ENCODE measurements around the gene RNASE4. TPM values are rescaled to one million over a fixed set of nuclear protein-coding genes. Genes with fewer than 3 reads are reported as not detected.

The RNASE4 gene
- total RNA-seq, 1 experiment from 2014 or later: 5.9 TPM

DNA sequence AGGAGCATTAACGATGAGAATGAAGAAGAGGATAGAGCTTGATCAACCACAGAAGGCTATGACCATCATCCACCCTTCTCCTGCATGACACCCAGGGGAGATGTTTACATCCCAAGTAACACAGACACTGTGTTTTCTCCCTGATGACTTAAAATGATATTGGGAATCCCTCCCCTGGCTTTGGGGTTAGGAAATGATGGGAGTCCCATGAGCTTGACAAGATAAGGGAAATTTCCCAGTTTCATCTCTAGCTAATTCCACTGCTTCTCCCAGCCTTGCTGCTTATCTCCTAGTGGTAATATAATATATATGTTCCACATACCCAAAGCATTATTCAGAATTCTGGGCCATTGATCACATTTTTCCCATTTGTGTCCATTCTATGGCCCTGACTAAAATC, 38.9 kb upstream of the RNASE4 start:
- Histone ChIP-seq H3K27me3 (ENCODE audit: low read length) (peaks cover 15% of the 10 kb centered on the region), H3K9me2 (replicated peaks; ENCODE audit: low read length) (no peaks in the 10 kb centered on the region), H3K79me2 (ENCODE audit: low read length) (no peaks in the 10 kb centered on the region), H3K9ac (ENCODE audit: low read length) (no peak overlapping the region), H3K36me3 (ENCODE audit: low read depth, low read length) (no peaks in the 10 kb centered on the region), H3K4me3 (ENCODE audit: low read length) (no peak overlapping the region), H3K4me2 (ENCODE audit: low read length) (no peak overlapping the region), H4K20me1 (ENCODE audit: low read length) (no peaks in the 10 kb centered on the region), H3K9me3 (ENCODE audit: low read length) (no peaks in the 10 kb centered on the region), H3K4me1 (ENCODE audit: insufficient read depth, low read length) (no peaks in the 10 kb centered on the region), H3K27ac (ENCODE audit: low read length) (no peak overlapping the region), H3F3A (ENCODE audit: low read length, unreplicated experiment) (no peaks in the 10 kb centered on the region), H2AFZ (ENCODE audit: low read length) (no peak overlapping the region)
- DNase-seq: no peak
- intact Hi-C loops (cut with micrococcal nuclease): no loop called here
- ATAC-seq: no peak
- ChIA-PET CTCF (no interaction called here), POLR2A (ENCODE audit: unreplicated experiment) (no interaction called here)
- TF ChIP-seq, protein P1, sequence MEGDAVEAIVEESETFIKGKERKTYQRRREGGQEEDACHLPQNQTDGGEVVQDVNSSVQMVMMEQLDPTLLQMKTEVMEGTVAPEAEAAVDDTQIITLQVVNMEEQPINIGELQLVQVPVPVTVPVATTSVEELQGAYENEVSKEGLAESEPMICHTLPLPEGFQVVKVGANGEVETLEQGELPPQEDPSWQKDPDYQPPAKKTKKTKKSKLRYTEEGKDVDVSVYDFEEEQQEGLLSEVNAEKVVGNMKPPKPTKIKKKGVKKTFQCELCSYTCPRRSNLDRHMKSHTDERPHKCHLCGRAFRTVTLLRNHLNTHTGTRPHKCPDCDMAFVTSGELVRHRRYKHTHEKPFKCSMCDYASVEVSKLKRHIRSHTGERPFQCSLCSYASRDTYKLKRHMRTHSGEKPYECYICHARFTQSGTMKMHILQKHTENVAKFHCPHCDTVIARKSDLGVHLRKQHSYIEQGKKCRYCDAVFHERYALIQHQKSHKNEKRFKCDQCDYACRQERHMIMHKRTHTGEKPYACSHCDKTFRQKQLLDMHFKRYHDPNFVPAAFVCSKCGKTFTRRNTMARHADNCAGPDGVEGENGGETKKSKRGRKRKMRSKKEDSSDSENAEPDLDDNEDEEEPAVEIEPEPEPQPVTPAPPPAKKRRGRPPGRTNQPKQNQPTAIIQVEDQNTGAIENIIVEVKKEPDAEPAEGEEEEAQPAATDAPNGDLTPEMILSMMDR (conservative IDR thresholded peaks at IDR 0.05; ENCODE audit: low read depth, low read length): no peak
- no peak for TF ChIP-seq EZH2phosphoT487 (IDR thresholded peaks at IDR 0.05; ENCODE audit: borderline replicate concordance, low read length)
- TF ChIP-seq EZH2 (IDR thresholded peaks at IDR 0.05; ENCODE audit: low read length, unreplicated experiment): no peak
- BruUV-seq (replicated peaks): no TSS peak

DNA sequence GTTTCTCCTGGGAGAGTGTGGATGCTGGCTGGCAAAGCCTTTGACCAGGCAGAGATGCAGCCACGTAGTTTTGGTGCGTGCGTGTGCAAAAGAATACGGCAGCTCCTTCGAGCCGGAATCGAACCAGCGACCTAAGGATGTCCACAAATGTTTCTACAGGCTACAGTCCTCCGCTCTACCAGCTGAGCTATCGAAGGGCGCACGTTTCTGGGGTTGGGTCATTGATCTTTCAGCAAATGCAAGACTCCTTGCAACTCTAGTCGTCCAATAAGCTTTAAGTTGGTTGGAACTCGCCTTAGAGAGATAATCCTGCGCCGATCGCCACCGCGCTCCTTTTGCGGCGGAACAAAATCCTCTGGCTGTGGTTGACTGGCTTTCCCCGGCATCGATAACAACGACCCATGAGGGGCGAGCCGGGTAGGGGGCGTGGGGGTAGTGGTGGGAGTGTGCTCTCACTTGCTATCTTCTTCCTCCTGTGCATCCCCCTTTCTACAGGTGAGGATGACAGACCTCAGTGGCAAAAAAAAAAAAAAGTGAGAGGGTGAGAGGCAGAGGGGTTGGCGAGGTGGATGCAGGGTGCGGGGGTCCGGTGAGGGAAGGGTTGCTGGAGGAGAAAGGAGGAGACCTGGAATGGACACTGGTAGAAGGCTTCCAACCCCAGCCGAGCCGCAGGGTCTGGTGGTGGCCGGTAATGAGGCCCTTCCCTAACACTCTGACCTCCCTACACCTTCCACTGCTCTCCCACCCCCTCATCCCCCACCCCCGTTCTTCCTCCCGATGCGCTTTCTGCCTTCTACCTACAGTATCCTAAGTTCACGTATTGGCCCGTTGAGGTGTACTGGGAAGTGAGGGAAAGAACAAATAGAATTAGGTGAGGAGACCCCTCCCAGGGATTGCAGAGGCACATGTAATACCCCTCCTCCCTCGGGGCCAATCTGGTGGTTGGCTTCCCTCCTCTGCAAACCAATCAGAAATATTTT, 31.1 kb upstream of the RNASE4 start:
- POLR2A ChIA-PET (ENCODE audit: unreplicated experiment): no interaction called here
- DNase-seq: no peak

More for the DNA sequence above, 31.1 kb upstream of the RNASE4 start:
- Histone ChIP-seq H3K36me3 (ENCODE audit: low read depth, low read length) (no peaks in the 10 kb centered on the region), H2AFZ (ENCODE audit: low read length) (no peak overlapping the region), H3K4me3 (ENCODE audit: low read length) (no peak overlapping the region), H4K20me1 (ENCODE audit: low read length) (no peaks in the 10 kb centered on the region), H3K79me2 (ENCODE audit: low read length) (no peaks in the 10 kb centered on the region), H3K9ac (ENCODE audit: low read length) (no peak overlapping the region), H3K9me2 (replicated peaks; ENCODE audit: low read length) (no peaks in the 10 kb centered on the region), H3K9me3 (ENCODE audit: low read length) (no peaks in the 10 kb centered on the region), H3K27me3 (ENCODE audit: low read length) (peaks cover 36% of the 10 kb centered on the region), H3K4me1 (ENCODE audit: insufficient read depth, low read length) (no peaks in the 10 kb centered on the region), H3K27ac (ENCODE audit: low read length) (no peak overlapping the region), H3F3A (ENCODE audit: low read length, unreplicated experiment) (no peaks in the 10 kb centered on the region), H3K4me2 (ENCODE audit: low read length) (no peak overlapping the region)
- intact Hi-C loops (cut with micrococcal nuclease): no loop called here
- TF ChIP-seq EZH2phosphoT487 (IDR thresholded peaks at IDR 0.05; ENCODE audit: borderline replicate concordance, low read length) (no peak), EZH2 (IDR thresholded peaks at IDR 0.05; ENCODE audit: low read length, unreplicated experiment) (no peak)
- TF ChIP-seq, protein P1 (conservative IDR thresholded peaks at IDR 0.05; ENCODE audit: low read depth, low read length): no peak
- ATAC-seq: no peak
- CTCF ChIA-PET: interaction anchor here (0.6 to 0.7 kb wide), 2 partner anchors 44 to 465 kb away, joined by 4 to 12 read pairs; no protein-coding TSS in a partner anchor
- BruUV-seq (replicated peaks): no TSS peak

Data from PC-3 (cell line).